Liver (tissue), 3 donors: ENCODE data around the gene BSND.

Experiments used
- CTCF ChIP-seq: fragments of 150-350 bp; IDR thresholded peaks from 2 replicates; pipeline ENCODE4 v1.5.1; 2017; ENCODE audit warnings: improper control_type of control experiment, low read depth, low read length; ENCODE audit not compliant: missing input control
- EGR1 ChIP-seq, 2 donors: IDR thresholded peaks; 2 replicates each; pipeline ENCODE4 v1.6.1; 2016 to 2018; ENCODE audit warnings: antibody characterized with exemption in 2 of 2, low read depth in 2 of 2
- GABPA ChIP-seq, 2 donors: IDR thresholded peaks in 1 of 2; conservative IDR thresholded peaks in 1 of 2; 2 replicates each; pipeline ENCODE4 v1.6.1; 2016; ENCODE audit warnings: antibody characterized with exemption in 2 of 2, mild to moderate bottlenecking in 1 of 2, moderate library complexity in 1 of 2
- JUND ChIP-seq, 2 donors: IDR thresholded peaks; 2 replicates each; pipeline ENCODE4 v1.6.1; 2016; ENCODE audit warnings: antibody characterized with exemption in 2 of 2
- MAX ChIP-seq: IDR thresholded peaks from 2 replicates; pipeline ENCODE4 v1.6.1; 2016; ENCODE audit warnings: antibody characterized with exemption
- RAD21 ChIP-seq, 2 donors: IDR thresholded peaks; 2 replicates each; pipeline ENCODE4 v1.6.1; 2016; ENCODE audit warnings: antibody characterized with exemption in 2 of 2, mild to moderate bottlenecking in 2 of 2
- RXRA ChIP-seq, 2 donors: IDR thresholded peaks; 2 replicates each; pipeline ENCODE4 v1.6.1; 2017 to 2018; ENCODE audit warnings: antibody characterized with exemption in 2 of 2, mild to moderate bottlenecking in 1 of 2
- SP1 ChIP-seq: IDR thresholded peaks from 2 replicates; pipeline ENCODE4 v1.6.1; 2018; ENCODE audit warnings: antibody characterized with exemption, mild to moderate bottlenecking
- TAF1 ChIP-seq: conservative IDR thresholded peaks from 2 replicates; pipeline ENCODE4 v1.6.1; 2016; ENCODE audit warnings: antibody characterized with exemption, mild to moderate bottlenecking
- ZBTB33 ChIP-seq: IDR thresholded peaks from 2 replicates; pipeline ENCODE4 v1.6.1; 2016; ENCODE audit warnings: antibody characterized with exemption
- TF ChIP-seq, protein P1 (sequence below): IDR thresholded peaks from 2 replicates; pipeline ENCODE4 v1.6.1; 2016; ENCODE audit warnings: antibody characterized with exemption
- TF ChIP-seq, protein P2 (sequence below): IDR thresholded peaks from 2 replicates; pipeline ENCODE4 v1.6.1; 2016; ENCODE audit warnings: antibody characterized with exemption, mild to moderate bottlenecking
- donor health status: healthy.
- donor health status: healthy.

- TF ChIP-seq CTCF, result no peak
- TF ChIP-seq ZBTB33, result no peak
- TF ChIP-seq RAD21 (IDR thresholded peaks at IDR 0.05), result no peak
- no peak for TF ChIP-seq TAF1
- TF ChIP-seq JUND (IDR thresholded peaks at IDR 0.05), result no peak
- no peak for TF ChIP-seq SP1
- TF ChIP-seq RXRA (IDR thresholded peaks at IDR 0.05), result no peak
- no peak for TF ChIP-seq MAX
- TF ChIP-seq, protein P1, sequence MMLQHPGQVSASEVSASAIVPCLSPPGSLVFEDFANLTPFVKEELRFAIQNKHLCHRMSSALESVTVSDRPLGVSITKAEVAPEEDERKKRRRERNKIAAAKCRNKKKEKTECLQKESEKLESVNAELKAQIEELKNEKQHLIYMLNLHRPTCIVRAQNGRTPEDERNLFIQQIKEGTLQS, result no peak
- no peak for TF ChIP-seq EGR1 (IDR thresholded peaks at IDR 0.05; ENCODE audit: low read depth in 2 of 2)
- TF ChIP-seq GABPA (IDR thresholded peaks at IDR 0.05 in 1 of 2, conservative IDR thresholded peaks at IDR 0.05 in 1 of 2), result no peak
- TF ChIP-seq, protein P2, sequence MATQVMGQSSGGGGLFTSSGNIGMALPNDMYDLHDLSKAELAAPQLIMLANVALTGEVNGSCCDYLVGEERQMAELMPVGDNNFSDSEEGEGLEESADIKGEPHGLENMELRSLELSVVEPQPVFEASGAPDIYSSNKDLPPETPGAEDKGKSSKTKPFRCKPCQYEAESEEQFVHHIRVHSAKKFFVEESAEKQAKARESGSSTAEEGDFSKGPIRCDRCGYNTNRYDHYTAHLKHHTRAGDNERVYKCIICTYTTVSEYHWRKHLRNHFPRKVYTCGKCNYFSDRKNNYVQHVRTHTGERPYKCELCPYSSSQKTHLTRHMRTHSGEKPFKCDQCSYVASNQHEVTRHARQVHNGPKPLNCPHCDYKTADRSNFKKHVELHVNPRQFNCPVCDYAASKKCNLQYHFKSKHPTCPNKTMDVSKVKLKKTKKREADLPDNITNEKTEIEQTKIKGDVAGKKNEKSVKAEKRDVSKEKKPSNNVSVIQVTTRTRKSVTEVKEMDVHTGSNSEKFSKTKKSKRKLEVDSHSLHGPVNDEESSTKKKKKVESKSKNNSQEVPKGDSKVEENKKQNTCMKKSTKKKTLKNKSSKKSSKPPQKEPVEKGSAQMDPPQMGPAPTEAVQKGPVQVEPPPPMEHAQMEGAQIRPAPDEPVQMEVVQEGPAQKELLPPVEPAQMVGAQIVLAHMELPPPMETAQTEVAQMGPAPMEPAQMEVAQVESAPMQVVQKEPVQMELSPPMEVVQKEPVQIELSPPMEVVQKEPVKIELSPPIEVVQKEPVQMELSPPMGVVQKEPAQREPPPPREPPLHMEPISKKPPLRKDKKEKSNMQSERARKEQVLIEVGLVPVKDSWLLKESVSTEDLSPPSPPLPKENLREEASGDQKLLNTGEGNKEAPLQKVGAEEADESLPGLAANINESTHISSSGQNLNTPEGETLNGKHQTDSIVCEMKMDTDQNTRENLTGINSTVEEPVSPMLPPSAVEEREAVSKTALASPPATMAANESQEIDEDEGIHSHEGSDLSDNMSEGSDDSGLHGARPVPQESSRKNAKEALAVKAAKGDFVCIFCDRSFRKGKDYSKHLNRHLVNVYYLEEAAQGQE, result no peak
Observed at GRCh38 chr1:55001311-55001710, 2.6 kb downstream of the BSND start.
